Mucosa of rectum (tissue), 2 donors: ENCODE measurements around the gene WDR18.
A peak's percentile ranks its signal among the peaks of the same experiment; 100 is the strongest.

Experiments used
- H3K27ac ChIP-seq, 2 donors: one replicate each; pipeline ENCODE4 v1.7.0; 2013; ENCODE audit warnings: inconsistent platforms in 2 of 2, low read depth in 2 of 2, low read length in 2 of 2
- H3K27me3 ChIP-seq, 2 donors: one replicate each; pipeline ENCODE4 v1.7.0; 2013; ENCODE audit warnings: low read length in 2 of 2; ENCODE audit not compliant: control insufficient read depth in 2 of 2, insufficient read depth in 2 of 2
- H3K36me3 ChIP-seq, 2 donors: one replicate each; pipeline ENCODE4 v1.7.0; 2013; ENCODE audit warnings: low read length in 2 of 2; ENCODE audit not compliant: control insufficient read depth in 2 of 2, insufficient read depth in 2 of 2
- H3K4me1 ChIP-seq, 2 donors: one replicate each; pipeline ENCODE4 v1.7.0; 2013; ENCODE audit warnings: low read length in 2 of 2, mild to moderate bottlenecking in 1 of 2; ENCODE audit not compliant: control insufficient read depth in 2 of 2, insufficient read depth in 2 of 2
- H3K4me3 ChIP-seq, 2 donors: one replicate each; pipeline ENCODE4 v1.7.0; 2013; ENCODE audit warnings: low read length in 2 of 2
- H3K9ac ChIP-seq, 2 donors: one replicate each; pipeline ENCODE4 v1.7.0; 2013; ENCODE audit warnings: low read length in 2 of 2, low read depth in 1 of 2, mild to moderate bottlenecking in 1 of 2
- H3K9me3 ChIP-seq, 2 donors: one replicate each; pipeline ENCODE4 v1.7.0; 2013; ENCODE audit warnings: low read length in 2 of 2; ENCODE audit not compliant: control insufficient read depth in 2 of 2
- donor health status: healthy.
- donor health status: Normal muscosa, but diverticular disease.

The WDR18 gene

DNA sequence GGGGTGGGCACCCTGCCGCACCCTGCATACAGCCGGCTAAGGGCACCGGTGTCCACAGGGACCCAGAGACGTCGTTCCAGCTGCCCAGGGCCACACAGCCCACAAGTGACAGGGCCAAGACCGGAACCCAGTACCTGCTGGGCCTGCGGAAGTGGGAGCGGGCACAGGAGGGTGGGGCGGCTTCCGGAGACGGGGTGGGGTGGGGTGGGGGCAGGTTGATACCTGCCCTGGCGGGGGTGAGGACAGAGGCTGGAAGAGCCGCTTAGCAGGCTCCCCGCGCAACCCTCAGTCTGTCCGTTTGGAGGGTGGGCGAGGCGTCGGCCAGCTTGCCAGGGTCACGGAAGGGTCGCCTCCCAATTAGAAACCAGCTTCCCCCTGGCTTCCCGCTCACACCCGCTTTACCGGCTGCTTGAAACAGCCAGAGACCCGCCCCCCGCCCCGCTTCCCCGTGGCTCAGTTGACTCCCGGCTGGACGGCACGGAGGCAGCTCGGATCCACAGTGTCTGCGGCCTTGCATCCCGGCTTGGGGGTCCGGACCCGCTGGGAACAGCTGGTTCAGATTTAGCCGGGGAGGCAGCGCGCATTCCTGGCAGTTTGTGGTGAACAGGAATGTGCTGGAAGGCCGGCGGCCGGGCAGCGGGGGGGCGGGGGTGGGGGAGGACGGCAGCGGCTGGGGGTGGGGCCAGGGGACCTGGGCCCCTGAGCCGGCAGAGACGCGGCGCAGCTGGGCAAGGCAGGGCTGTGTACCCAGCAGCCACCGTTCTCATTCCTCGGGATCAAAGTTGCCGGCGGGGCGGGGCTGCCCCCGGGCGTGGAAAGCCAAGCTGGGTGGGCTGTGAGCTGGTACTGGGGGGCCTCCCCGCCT, 44.1 kb downstream of the WDR18 start:
- Histone ChIP-seq H3K27me3 (no peaks in the 10 kb centered on the region), H3K36me3 (peaks cover 5 to 13% of the 10 kb centered on the region in 2 donors), H3K9ac (peak overlapping the region; percentile 75 to 99), H3K27ac (peak overlapping the region; percentile 89 to 92), H3K4me3 (peak overlapping the region; percentile 71 to 80), H3K4me1 (peaks cover 10 to 24% of the 10 kb centered on the region in 2 donors), H3K9me3 (no peaks in the 10 kb centered on the region)

DNA sequence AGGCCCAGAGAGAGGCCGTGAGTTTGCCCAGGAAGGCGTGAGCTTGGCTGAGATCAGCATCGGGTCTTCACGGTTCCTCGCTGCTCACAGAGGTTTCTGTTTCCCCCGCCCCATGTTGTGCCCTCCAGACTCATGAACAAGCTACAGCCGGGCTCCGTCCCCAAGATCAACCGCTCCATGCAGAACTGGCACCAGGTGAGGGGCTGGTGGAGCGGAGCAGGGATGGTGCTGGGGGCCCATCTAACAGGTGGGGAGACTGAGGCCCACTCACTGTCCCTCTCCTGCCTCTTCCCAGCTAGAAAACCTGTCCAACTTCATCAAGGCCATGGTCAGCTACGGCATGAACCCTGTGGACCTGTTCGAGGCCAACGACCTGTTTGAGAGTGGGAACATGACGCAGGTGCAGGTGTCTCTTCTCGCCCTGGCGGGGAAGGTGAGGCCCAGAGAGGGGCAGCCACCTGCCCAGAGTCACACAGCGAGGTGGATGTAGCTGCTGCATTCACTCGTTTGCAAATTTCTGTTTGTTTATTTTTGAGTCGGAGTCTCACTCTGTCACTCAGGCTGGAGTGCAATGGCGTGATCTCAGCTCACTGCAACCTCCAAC, 48.2 kb downstream of the WDR18 start:
- Histone ChIP-seq H3K9me3 (no peaks in the 10 kb centered on the region), H3K9ac (no peak overlapping the region), H3K27me3 (no peaks in the 10 kb centered on the region), H3K4me1 (peaks cover 7 to 17% of the 10 kb centered on the region in 2 donors), H3K4me3 (no peak overlapping the region), H3K27ac (no peak overlapping the region), H3K36me3 (peaks cover 5 to 19% of the 10 kb centered on the region in 2 donors)

DNA sequence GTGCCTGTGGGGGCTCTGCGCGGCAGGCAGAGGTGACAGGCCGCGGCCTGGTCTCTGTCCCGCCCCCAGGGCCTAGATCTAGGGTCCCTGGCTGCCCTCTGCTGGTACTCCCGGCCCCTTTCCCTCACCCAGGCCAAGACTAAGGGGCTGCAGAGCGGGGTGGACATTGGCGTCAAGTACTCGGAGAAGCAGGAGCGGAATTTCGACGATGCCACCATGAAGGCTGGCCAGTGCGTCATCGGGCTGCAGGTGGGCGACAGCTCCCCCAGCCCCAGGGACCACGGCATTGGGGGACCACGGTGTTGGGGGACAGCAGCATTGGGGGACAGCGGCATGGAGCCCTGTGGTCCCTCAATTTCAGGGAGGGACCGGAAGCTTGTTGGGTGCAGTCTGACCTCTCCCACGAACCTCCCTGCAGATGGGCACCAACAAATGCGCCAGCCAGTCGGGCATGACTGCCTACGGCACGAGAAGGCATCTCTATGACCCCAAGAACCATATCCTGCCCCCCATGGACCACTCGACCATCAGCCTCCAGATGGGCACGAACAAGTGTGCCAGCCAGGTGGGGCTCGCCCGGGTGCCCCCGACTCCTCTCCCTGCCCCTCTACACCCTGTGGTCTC, 52.0 kb downstream of the WDR18 start:
- H3K4me3 ChIP-seq = no peak overlapping the region
- no peaks in the 10 kb centered on the region for H3K27me3 ChIP-seq
- H3K4me1 ChIP-seq = peaks cover 15 to 27% of the 10 kb centered on the region in 2 donors
- no peak overlapping the region for H3K9ac ChIP-seq
- peaks cover 5 to 18% of the 10 kb centered on the region in 2 donors for H3K36me3 ChIP-seq
- H3K27ac ChIP-seq = no peak overlapping the region
- no peaks in the 10 kb centered on the region for H3K9me3 ChIP-seq

DNA sequence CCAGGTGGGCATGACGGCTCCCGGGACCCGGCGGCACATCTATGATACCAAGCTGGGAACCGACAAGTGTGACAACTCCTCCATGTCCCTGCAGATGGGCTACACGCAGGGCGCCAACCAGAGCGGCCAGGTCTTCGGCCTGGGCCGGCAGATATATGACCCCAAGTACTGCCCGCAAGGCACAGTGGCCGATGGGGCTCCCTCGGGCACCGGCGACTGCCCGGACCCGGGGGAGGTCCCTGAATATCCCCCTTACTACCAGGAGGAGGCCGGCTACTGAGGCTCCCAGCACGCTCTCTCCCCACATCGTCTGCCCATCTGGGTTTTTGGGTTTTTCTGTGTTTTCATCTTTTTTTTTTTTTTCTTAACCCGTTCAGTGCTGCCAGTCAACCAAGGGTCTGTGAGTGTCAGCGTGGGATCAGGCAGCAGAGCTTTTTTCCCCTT, 53.5 kb downstream of the WDR18 start:
- Histone ChIP-seq H3K27me3 (no peaks in the 10 kb centered on the region), H3K27ac (peak overlapping the region; percentile 51 to 68), H3K4me3 (no peak overlapping the region), H3K4me1 (peaks cover 28 to 40% of the 10 kb centered on the region in 2 donors), H3K9ac (no peak overlapping the region), H3K9me3 (no peaks in the 10 kb centered on the region), H3K36me3 (peaks cover 0 to 9% of the 10 kb centered on the region in 2 donors)

DNA sequence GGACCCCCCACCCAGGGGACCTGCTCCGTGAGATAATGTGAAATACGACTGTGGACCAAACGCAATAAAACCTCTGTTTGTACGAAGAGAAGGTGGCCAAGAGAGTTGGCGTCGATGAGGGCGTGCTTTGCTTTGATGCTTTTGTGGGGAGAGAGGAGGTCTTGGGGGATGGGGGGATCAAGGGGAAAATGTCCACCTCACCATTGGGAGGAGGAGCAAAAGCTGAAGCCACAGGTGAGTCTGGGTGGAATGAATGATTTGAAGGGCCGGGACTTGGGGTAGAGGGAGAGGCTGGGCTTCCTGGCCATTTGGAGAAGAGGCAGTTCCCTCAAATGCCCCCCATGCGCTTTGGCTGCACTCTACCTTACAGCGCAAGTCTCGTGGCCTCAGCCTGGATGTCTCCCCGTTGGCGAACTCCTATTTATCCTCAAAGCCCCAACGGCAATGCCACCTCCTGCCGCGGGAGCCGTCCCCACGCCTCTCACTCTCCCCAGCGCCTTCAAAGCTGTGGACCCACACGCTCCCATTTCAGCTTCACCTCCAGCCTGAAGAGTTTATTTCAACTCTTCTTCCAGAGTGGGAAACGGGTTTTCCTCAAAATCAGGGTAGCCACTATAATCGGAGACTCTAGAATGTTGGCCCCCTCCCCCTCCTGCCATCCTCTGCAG, 55.0 kb downstream of the WDR18 start:
- Histone ChIP-seq H3K27ac (peak overlapping the region in 1 of 2 donors; percentile 83), H3K36me3 (peaks cover 0 to 6% of the 10 kb centered on the region in 2 donors), H3K4me3 (peak overlapping the region in 1 of 2 donors; percentile 81), H3K9me3 (no peaks in the 10 kb centered on the region), H3K9ac (no peak overlapping the region), H3K4me1 (peaks cover 34 to 46% of the 10 kb centered on the region in 2 donors), H3K27me3 (no peaks in the 10 kb centered on the region)

DNA sequence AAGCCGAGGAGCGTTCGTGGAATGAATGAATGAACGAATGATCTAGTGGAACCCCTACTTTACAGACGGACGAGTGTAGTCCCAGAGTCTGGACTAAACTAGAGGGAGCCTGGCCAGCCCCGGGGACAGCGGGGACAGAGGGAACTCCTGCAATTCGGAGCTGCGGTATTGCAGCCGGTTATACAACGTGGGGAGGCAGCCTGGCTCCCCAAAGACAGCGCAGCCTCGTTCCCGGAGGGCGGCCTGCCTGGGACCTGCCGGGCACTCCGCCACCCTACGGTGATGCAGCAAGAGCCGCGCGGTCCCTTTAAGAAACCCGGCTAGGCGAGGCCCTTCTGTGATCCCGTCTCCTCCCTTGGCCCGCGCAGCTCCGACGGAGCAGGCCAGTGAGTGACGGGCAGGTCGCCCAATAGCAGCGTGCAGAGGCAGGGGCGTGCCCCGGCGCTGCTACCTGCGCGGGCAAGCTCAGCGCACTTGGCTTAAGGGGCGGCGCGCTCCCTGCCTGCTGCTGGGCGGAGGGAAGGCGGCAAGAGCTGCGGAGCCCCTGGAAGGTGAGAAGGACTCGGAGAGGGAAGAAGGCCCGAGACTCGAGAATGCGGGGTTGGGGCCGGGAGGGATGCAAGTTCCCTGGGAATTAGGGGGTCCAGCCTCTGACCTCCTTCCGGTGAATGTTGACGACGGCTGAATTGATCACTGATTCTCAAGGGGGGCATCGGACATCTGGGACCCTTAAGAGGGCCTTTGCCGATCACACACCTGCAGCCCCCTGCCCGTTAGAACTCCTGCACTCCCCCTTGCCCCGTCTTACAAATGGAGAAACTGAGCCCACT, 55.7 kb downstream of the WDR18 start, which contains the start of gene ABCA7:
Gene ABCA7 (plus strand): TSS at position 462 of the 830 bp plus-strand sequence. CDS start 1,255 bp downstream, outside the sequence.
- Histone ChIP-seq H3K27me3 (no peaks in the 10 kb centered on the region), H3K4me1 (peaks cover 34 to 46% of the 10 kb centered on the region in 2 donors), H3K9ac (peak within 1 kb of the TSS; percentile 10 to 77), H3K27ac (peak within 1 kb of the TSS; percentile 83), H3K36me3 (peaks cover 0 to 6% of the 10 kb centered on the region in 2 donors), H3K9me3 (no peaks in the 10 kb centered on the region), H3K4me3 (peak within 1 kb of the TSS; percentile 76 to 81)

DNA sequence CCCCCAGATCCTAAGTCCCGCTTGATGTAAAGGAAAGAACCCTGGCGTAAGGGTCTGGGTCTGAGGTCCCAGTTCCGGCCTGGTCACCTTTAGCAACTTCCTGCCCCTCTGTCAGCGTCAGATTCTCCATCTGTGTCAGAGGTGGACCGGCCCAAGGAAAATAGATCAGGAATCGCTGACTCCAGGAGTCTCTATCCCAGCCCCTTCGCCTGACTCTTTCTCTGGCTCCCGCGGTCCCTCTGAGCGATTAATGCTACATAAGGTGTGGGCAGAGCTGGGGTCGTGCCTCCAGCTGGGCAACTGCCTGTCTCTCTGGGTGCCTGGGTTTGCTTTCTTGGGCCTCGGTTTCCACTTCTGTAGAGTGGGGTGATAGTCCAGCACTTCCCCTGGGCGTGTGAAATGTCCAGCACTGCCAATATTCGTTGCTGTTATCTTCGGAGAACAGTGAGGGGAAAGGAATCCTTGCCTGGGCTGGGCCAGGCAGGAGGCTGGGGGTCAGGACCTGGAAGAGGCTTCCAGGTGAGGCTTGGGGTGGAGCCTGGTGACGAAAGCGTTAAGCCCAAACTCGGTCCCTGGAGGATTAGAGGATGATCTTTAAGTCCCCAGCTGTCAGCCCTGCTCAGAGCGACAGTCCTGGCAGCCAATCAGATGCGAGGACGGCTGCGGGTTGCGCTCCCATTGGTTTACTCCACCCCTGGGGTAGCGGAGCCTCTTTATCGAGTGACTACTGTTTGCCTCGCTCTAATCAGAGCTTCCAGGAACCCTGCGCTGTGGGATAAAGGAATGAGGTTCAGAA, 56.5 kb downstream of the WDR18 start:
- H3K36me3 ChIP-seq = peaks cover 0 to 6% of the 10 kb centered on the region in 2 donors
- peak overlapping the region; percentile 76 to 81 for H3K4me3 ChIP-seq
- peak overlapping the region; percentile 41 to 77 for H3K9ac ChIP-seq
- H3K27ac ChIP-seq = peak overlapping the region; percentile 83
- peaks cover 34 to 46% of the 10 kb centered on the region in 2 donors for H3K4me1 ChIP-seq
- no peaks in the 10 kb centered on the region for H3K9me3 ChIP-seq
- H3K27me3 ChIP-seq = no peaks in the 10 kb centered on the region

DNA sequence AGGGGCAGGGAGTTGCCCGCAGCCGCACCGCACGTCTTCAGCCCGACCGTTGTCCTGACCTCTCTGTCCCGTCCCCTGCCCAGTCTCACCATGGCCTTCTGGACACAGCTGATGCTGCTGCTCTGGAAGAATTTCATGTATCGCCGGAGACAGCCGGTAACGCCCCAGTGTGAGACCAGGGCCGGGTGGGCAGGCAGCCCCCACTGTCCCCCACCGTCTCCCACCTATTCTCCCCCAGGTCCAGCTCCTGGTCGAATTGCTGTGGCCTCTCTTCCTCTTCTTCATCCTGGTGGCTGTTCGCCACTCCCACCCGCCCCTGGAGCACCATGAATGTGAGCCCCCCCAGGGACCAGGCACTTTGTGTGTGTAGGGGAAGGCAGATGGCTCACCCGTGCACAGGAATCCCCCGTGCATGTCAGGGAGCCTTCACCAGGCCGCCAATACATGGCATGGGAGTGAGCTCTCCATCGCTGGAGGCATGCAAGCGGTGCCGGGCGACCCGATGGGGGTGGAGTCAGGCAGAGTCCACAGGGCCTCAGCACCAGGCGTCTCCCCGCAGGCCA, 57.2 kb downstream of the WDR18 start:
- H3K4me1 ChIP-seq = peaks cover 34 to 46% of the 10 kb centered on the region in 2 donors
- peak overlapping the region; percentile 83 for H3K27ac ChIP-seq
- H3K4me3 ChIP-seq = peak overlapping the region; percentile 76 to 81
- H3K9ac ChIP-seq = peak overlapping the region; percentile 63 to 77
- H3K9me3 ChIP-seq = no peaks in the 10 kb centered on the region
- peaks cover 0 to 2% of the 10 kb centered on the region in 2 donors for H3K36me3 ChIP-seq
- H3K27me3 ChIP-seq = no peaks in the 10 kb centered on the region
